Sigmoid colon (tissue), 4 donors: ENCODE data around the gene MYL5.

Experiments
- EP300 ChIP-seq, 4 donors: sonication (generic); formaldehyde crosslinking; IDR thresholded peaks; one replicate each; pipeline ENCODE4 v1.6.1; 2017; ENCODE audit warnings: antibody characterized with exemption in 4 of 4
- POLR2A ChIP-seq, 2 donors: fragments of 450-650 bp; IDR thresholded peaks; one replicate each; pipeline ENCODE4 v1.6.1; 2016; ENCODE audit warnings: antibody characterized with exemption in 2 of 2, mild to moderate bottlenecking in 2 of 2, moderate library complexity in 2 of 2
- POLR2AphosphoS5 ChIP-seq, 4 donors: sonication (generic); formaldehyde crosslinking; IDR thresholded peaks; one replicate each; pipeline ENCODE4 v1.6.1; 2017; ENCODE audit warnings: antibody characterized with exemption in 4 of 4
- TF ChIP-seq, protein P1 (sequence below), 4 experiments: fragments of 450-650 bp in 3 of 4; fragments of 200-600 bp in 1 of 4; IDR thresholded peaks; one replicate each; pipeline ENCODE4 v1.5.1; 2016 to 2019; ENCODE audit warnings: antibody characterized with exemption in 4 of 4, mild to moderate bottlenecking in 3 of 4, moderate library complexity in 2 of 4

DNA sequence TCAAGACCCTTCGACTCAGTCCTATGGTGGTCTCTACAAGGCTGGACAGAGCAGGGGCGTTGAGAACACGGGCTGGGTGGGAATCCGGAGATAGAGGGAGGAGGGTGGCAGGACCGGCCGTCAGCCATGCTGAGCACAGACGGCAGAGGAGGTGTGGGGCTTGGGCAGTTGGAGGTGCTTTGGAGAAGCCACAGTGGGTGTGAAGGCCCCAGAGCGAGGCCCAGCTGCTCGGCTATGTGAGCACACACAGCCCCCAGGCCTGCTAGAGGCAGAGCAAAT, 44.8 kb upstream of the MYL5 start:
- TF ChIP-seq, protein P1, sequence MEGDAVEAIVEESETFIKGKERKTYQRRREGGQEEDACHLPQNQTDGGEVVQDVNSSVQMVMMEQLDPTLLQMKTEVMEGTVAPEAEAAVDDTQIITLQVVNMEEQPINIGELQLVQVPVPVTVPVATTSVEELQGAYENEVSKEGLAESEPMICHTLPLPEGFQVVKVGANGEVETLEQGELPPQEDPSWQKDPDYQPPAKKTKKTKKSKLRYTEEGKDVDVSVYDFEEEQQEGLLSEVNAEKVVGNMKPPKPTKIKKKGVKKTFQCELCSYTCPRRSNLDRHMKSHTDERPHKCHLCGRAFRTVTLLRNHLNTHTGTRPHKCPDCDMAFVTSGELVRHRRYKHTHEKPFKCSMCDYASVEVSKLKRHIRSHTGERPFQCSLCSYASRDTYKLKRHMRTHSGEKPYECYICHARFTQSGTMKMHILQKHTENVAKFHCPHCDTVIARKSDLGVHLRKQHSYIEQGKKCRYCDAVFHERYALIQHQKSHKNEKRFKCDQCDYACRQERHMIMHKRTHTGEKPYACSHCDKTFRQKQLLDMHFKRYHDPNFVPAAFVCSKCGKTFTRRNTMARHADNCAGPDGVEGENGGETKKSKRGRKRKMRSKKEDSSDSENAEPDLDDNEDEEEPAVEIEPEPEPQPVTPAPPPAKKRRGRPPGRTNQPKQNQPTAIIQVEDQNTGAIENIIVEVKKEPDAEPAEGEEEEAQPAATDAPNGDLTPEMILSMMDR (IDR thresholded peaks at IDR 0.05): no peak
- TF ChIP-seq POLR2AphosphoS5 (IDR thresholded peaks at IDR 0.05) (no peak), POLR2A (IDR thresholded peaks at IDR 0.05) (no peak), EP300 (IDR thresholded peaks at IDR 0.05) (no peak)
